Fibroblast of villous mesenchyme (primary cell): Measurements from ENCODE around the gene MIER2. TPM values are rescaled to one million over a fixed set of nuclear protein-coding genes. Genes with fewer than 3 reads are reported as not detected.

ENCODE experiments used
- DNase-seq: peaks from one replicate; pipeline ENCODE4 v3.0.0-alpha.2; 2010; ENCODE audit warnings: low read depth
- H3K4me3 ChIP-seq: 2 replicates; pipeline ENCODE4 v1.5.1; 2011; ENCODE audit warnings: low read depth, mild to moderate bottlenecking, low read length
- CTCF ChIP-seq: IDR thresholded peaks from 2 replicates; pipeline ENCODE4 v1.5.1; 2012; ENCODE audit warnings: low read depth, mild to moderate bottlenecking, low read length; ENCODE audit not compliant: insufficient read depth
- total RNA-seq: library from RNA; depleted of rRNA; stranded (reverse); fragments of >200 nt; gene quantifications from 2 replicates; pipeline ENCODE4 v1.2.3, GENCODE V29; 2012

Gene MIER2
- total RNA-seq, 1 donor = 19.9 TPM

- no peak for DNase-seq
These were observed 16.5 kb downstream of the MIER2 start for GRCh38 chr19:328025-328505.

GRCh38 chr19:327291-328024 is 17.1 kb downstream of the MIER2 start:
- TF ChIP-seq CTCF = no peak
- no peak overlapping the region for H3K4me3 ChIP-seq
- no peak for DNase-seq

More at GRCh38 chr19:328025-328505, 16.5 kb downstream of the MIER2 start:
- TF ChIP-seq CTCF = no peak
- H3K4me3 ChIP-seq = no peak overlapping the region

GRCh38 chr19:326871-327270 is 17.7 kb downstream of the MIER2 start:
- DNase-seq = no peak
- no peak overlapping the region for H3K4me3 ChIP-seq
- no peak for TF ChIP-seq CTCF

- no peak for DNase-seq
- TF ChIP-seq CTCF = no peak
- H3K4me3 ChIP-seq = no peak overlapping the region
These were observed 18.5 kb downstream of the MIER2 start for GRCh38 chr19:325937-326565.

GRCh38 chr19:325173-325936 is 19.2 kb downstream of the MIER2 start:
- TF ChIP-seq CTCF = no peak
- H3K4me3 ChIP-seq = no peak overlapping the region
- DNase-seq = no peak

- no peak for DNase-seq
These were observed 19.9 kb downstream of the MIER2 start for GRCh38 chr19:324716-325115.

More at GRCh38 chr19:324716-325115, 19.9 kb downstream of the MIER2 start:
- no peak overlapping the region for H3K4me3 ChIP-seq
- TF ChIP-seq CTCF = no peak
